A673 (cell line): ENCODE results near the gene PTCH2. TPM values are rescaled to one million over a fixed set of nuclear protein-coding genes. Genes with fewer than 3 reads are reported as not detected.

Source experiments
- BruUV-seq: library from RNA; stranded (reverse); fragments of 400-500 nt; replicated peaks from 2 replicates; lab custom pipeline; 2021; lab: Mats Ljungman, UMichigan
- CTCF ChIA-PET: fragments of 300-600 bp; sonication (Branson Sonifier 250); formaldehyde crosslinking; loops from one replicate; lab custom pipeline; 2022; ENCODE audit warnings: antibody characterized with exemption; lab: Charles Lee
- POLR2A ChIA-PET: fragments of 300-600 bp; sonication (Branson Sonifier 250); formaldehyde crosslinking; loops from one replicate; lab custom pipeline; 2022; ENCODE audit warnings: antibody characterized with exemption; ENCODE audit not compliant: low non-redundant PET; lab: Charles Lee
- DNase-seq: peaks from one replicate; pipeline ENCODE4 v3.0.0-alpha.2; 2015; ENCODE audit warnings: low spot score
- H3K27ac ChIP-seq: fragments of 200-600 bp; sonication (generic); 2 replicates; pipeline ENCODE4 v1.5.1; 2016; ENCODE audit warnings: mixed run types, low read depth, mild to moderate bottlenecking, mixed read lengths, antibody characterized with exemption, low read length; ENCODE audit not compliant: poor library complexity, severe bottlenecking
- H3K27me3 ChIP-seq: fragments of 200-600 bp; sonication (generic); replicated peaks from 2 replicates; pipeline ENCODE4 v1.6.1; 2017; ENCODE audit warnings: mixed run types, low read depth, mild to moderate bottlenecking, mixed read lengths, antibody characterized with exemption, low read length; ENCODE audit not compliant: insufficient read depth, poor library complexity
- H3K36me3 ChIP-seq: fragments of 200-600 bp; sonication (generic); 2 replicates; pipeline ENCODE4 v1.6.1; 2016; ENCODE audit warnings: mixed run types, mild to moderate bottlenecking, mixed read lengths, antibody characterized with exemption, low read length; ENCODE audit not compliant: insufficient read depth, poor library complexity, severe bottlenecking
- H3K4me1 ChIP-seq: fragments of 200-600 bp; sonication (generic); 2 replicates; pipeline ENCODE4 v1.6.1; 2017; ENCODE audit warnings: mixed run types, mild to moderate bottlenecking, mixed read lengths, antibody characterized with exemption, low read length; ENCODE audit not compliant: insufficient read depth, poor library complexity, severe bottlenecking
- H3K4me3 ChIP-seq: fragments of 200-600 bp; sonication (generic); 2 replicates; pipeline ENCODE4 v1.5.1; 2016; ENCODE audit warnings: low read depth, mixed run types, mild to moderate bottlenecking, mixed read lengths, low read length; ENCODE audit not compliant: poor library complexity, severe bottlenecking
- H3K9me3 ChIP-seq: fragments of 200-600 bp; sonication (generic); 2 replicates; pipeline ENCODE4 v1.6.1; 2016; ENCODE audit warnings: mixed run types, low read depth, mild to moderate bottlenecking, mixed read lengths, antibody characterized with exemption, low read length; ENCODE audit not compliant: poor library complexity, severe bottlenecking
- CTCF ChIP-seq: fragments of 300-800, 200-600 bp; sonication (generic); conservative IDR thresholded peaks from 2 replicates; pipeline ENCODE4 v1.5.1; 2017; ENCODE audit warnings: low read depth, mild to moderate bottlenecking, antibody characterized with exemption, low read length, moderate library complexity, mixed read lengths
- EZH2 ChIP-seq: fragments of 200-600 bp; sonication (generic); IDR thresholded peaks from 2 replicates; pipeline ENCODE4 v1.6.1; 2017; ENCODE audit warnings: borderline replicate concordance, low read depth, mild to moderate bottlenecking, mixed read lengths, antibody characterized with exemption, low read length; ENCODE audit not compliant: poor library complexity, severe bottlenecking
- intact Hi-C: fragments of 100-400 bp; cut with micrococcal nuclease; formaldehyde crosslinking; loops from one replicate; pipeline ENCODE4 v1.10.0; 2022; ENCODE audit not compliant: unreplicated experiment
- total RNA-seq: library from RNA; stranded (reverse); gene quantifications from 2 replicates; pipeline ENCODE4 v1.2.3, GENCODE V29; 2021

Gene PTCH2
- total RNA-seq, 1 experiment from 2014 or later: 2.3 TPM

GRCh38 chr1:44820328-44821239 is 22.5 kb downstream of the PTCH2 start:
- H3K27me3 ChIP-seq: no peaks in the 10 kb centered on the region

GRCh38 chr1:44819608-44820327 is 23.3 kb downstream of the PTCH2 start:
- no peaks in the 10 kb centered on the region for H3K27me3 ChIP-seq
- H3K4me1 ChIP-seq: peaks cover 6% of the 10 kb centered on the region
- intact Hi-C loops: loop anchor here (2.0 kb wide), 1 partner anchor 89 kb away; the partner anchor contains the start of gene RNU5D-1
- no peaks in the 10 kb centered on the region for H3K36me3 ChIP-seq
- H3K9me3 ChIP-seq: no peaks in the 10 kb centered on the region
- peak; percentile 98 for DNase-seq
- POLR2A ChIA-PET: interaction anchor here (0.6 to 2.3 kb wide), 13 partner anchors 9 to 801 kb away, joined by 3 to 18 read pairs (median 5); partner anchors contain the start of genes BTBD19, DYNLT4, PLK3 and PTCH2
- H3K4me3 ChIP-seq: peak overlapping the region; percentile 48
- CTCF ChIA-PET: interaction anchor here (1.0 kb wide), 1 partner anchor 11 kb away, joined by 3 read pairs; the partner anchor contains the start of gene BTBD19
- TF ChIP-seq CTCF (0 out of 2 replicates have a peak, but pooled peaks have one; percentile 15), EZH2 (no peak)
- H3K27ac ChIP-seq: peak overlapping the region; percentile 98
- BruUV-seq: TSS peak; percentile 99

More at GRCh38 chr1:44820328-44821239, 22.5 kb downstream of the PTCH2 start:
- DNase-seq: no peak
- Histone ChIP-seq H3K27ac (peak overlapping the region; percentile 98), H3K36me3 (no peaks in the 10 kb centered on the region), H3K4me1 (peaks cover 6% of the 10 kb centered on the region), H3K4me3 (peak overlapping the region; percentile 48), H3K9me3 (no peaks in the 10 kb centered on the region)
- intact Hi-C loops: no loop called here
- TF ChIP-seq EZH2: no peak
- TF ChIP-seq CTCF: no peak
- ChIA-PET POLR2A (no interaction called here), CTCF (no interaction called here)
- BruUV-seq: no TSS peak

GRCh38 chr1:44819196-44819607 is 23.9 kb downstream of the PTCH2 start:
- H3K9me3 ChIP-seq: no peaks in the 10 kb centered on the region
- peak overlapping the region; percentile 98 for H3K27ac ChIP-seq
- DNase-seq: no peak
- ChIA-PET CTCF (interaction anchor here (1.0 kb wide), 1 partner anchor 11 kb away, joined by 3 read pairs; the partner anchor contains the start of gene BTBD19), POLR2A (interaction anchor here (0.5 to 2.3 kb wide), 15 partner anchors 8 to 802 kb away, joined by 3 to 18 read pairs (median 5); partner anchors contain the start of genes BTBD19, DYNLT4, PLK3 and PTCH2)
- no peaks in the 10 kb centered on the region for H3K27me3 ChIP-seq
- peaks cover 6% of the 10 kb centered on the region for H3K4me1 ChIP-seq
- H3K4me3 ChIP-seq: peak overlapping the region; percentile 48
- intact Hi-C loops: loop anchor here (2.0 kb wide), 1 partner anchor 88 kb away; the partner anchor contains the start of gene RNU5D-1
- H3K36me3 ChIP-seq: no peaks in the 10 kb centered on the region
- no peak for TF ChIP-seq CTCF
- no peak for TF ChIP-seq EZH2
- BruUV-seq: no TSS peak
